ENCODE data around the gene TASOR2.

The TASOR2 gene

DNA sequence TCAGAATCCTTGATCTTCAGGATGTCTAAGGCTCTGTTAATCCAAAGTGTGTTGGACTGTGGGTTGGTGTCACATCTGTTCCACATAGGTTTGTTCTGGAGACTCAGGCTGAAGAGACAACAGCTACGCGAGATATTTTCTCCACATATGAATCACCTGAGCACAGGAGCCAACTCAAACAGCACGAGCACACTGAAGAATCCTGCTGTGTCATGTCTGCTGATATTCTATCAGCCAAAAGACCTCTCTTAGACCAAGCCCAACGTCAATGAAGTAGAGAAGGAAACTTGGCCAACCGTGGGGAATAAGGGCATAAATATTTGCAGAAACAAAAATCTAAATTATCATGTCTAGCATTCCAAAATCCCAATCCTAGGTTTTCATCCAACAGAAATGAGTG, 2.7 kb upstream of the TASOR2 start:
- in situ Hi-C loops (cut with MboI; ENCODE audit: low pct_unique_long_range_greater_than_20kb, low sequenced_read_pairs, unreplicated experiment), result no loop called here
- no peak for DNase-seq (ENCODE audit: low spot score)

DNA sequence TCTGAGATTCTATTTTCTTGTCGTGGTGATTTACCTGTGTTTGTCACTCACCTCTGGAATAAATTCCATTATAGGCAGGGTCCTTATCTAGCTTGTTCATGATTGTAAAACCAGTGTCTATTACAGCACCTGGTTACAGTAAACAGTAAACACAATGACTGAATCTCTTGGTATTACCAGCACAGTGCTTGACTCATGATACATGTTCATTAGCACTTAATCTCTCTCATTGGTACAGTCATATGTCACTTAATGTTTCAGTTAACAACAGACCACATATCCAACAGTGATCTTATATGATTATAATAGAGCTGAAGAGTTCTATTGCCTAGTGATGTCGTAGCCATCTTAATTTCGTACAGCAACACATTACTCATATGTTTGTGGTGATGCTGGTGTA, 1.6 kb upstream of the TASOR2 start:
- TF ChIP-seq, protein P1, sequence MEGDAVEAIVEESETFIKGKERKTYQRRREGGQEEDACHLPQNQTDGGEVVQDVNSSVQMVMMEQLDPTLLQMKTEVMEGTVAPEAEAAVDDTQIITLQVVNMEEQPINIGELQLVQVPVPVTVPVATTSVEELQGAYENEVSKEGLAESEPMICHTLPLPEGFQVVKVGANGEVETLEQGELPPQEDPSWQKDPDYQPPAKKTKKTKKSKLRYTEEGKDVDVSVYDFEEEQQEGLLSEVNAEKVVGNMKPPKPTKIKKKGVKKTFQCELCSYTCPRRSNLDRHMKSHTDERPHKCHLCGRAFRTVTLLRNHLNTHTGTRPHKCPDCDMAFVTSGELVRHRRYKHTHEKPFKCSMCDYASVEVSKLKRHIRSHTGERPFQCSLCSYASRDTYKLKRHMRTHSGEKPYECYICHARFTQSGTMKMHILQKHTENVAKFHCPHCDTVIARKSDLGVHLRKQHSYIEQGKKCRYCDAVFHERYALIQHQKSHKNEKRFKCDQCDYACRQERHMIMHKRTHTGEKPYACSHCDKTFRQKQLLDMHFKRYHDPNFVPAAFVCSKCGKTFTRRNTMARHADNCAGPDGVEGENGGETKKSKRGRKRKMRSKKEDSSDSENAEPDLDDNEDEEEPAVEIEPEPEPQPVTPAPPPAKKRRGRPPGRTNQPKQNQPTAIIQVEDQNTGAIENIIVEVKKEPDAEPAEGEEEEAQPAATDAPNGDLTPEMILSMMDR (IDR thresholded peaks at IDR 0.05; ENCODE audit: extremely low read depth, insufficient read depth, missing control alignments), result no peak
- no peak for DNase-seq (ENCODE audit: low spot score)
- in situ Hi-C loops (cut with MboI; ENCODE audit: low pct_unique_long_range_greater_than_20kb, low sequenced_read_pairs, unreplicated experiment), result no loop called here

More for the DNA sequence above, 2.7 kb upstream of the TASOR2 start:
- TF ChIP-seq, protein P1 (IDR thresholded peaks at IDR 0.05; ENCODE audit: extremely low read depth, insufficient read depth, missing control alignments), result no peak

GRCh38 chr10:5684971-5685763, 529 bp downstream of the TASOR2 start:
- TF ChIP-seq, protein P1 (IDR thresholded peaks at IDR 0.05; ENCODE audit: extremely low read depth, insufficient read depth, missing control alignments), result peak; percentile 62
- in situ Hi-C loops (cut with MboI; ENCODE audit: low pct_unique_long_range_greater_than_20kb, low sequenced_read_pairs, unreplicated experiment), result no loop called here
- peak; percentile 59 for DNase-seq (ENCODE audit: low spot score)

DNA sequence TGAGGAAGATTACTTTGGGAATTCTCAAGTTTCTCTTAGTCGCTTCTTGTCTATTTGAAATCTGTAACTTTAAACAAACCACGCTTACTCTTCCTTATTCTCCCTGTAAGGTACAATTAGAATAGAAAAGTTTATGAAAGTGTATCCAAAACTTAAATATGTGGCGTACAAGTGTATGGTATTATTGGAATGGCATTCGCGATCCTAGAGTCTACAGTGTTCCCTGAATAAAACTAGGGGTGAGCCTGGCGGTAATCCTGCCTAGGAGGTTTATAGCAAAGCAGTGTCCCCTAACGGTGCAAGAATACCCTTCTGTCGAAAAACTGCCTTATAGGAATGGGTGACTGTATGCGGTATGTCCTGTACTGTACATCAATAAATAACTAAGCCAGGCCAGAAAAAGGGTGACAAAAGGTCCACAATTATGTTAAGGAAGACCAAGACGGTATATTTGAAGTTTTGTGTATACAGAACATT, 1.2 kb downstream of the TASOR2 start:
- in situ Hi-C loops (cut with MboI; ENCODE audit: low pct_unique_long_range_greater_than_20kb, low sequenced_read_pairs, unreplicated experiment), result no loop called here

DNA sequence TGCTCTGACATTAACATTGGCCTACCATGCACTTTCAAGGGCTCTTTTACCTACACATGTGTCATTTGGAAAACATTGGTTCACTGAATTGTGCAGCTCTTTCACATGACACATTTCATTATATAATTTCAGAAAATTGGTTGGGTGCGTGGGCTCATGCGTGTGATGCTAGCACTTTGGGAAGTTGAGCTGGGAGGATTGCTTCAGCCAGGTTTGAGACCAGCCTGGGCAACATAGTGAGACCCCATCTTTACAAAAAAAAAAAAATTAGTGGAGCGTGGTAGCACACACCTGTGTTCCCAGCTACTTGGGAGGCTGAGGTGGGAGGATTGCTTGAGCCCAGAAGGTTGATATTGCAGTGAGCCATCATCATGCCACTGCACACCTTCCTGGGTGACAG, 3.9 kb downstream of the TASOR2 start:
- in situ Hi-C loops (cut with MboI; ENCODE audit: low pct_unique_long_range_greater_than_20kb, low sequenced_read_pairs, unreplicated experiment), result no loop called here
- TF ChIP-seq, protein P1 (IDR thresholded peaks at IDR 0.05; ENCODE audit: extremely low read depth, insufficient read depth, missing control alignments), result no peak
- no peak for DNase-seq (ENCODE audit: low spot score)

More for the DNA sequence above, 1.2 kb downstream of the TASOR2 start:
- TF ChIP-seq, protein P1 (IDR thresholded peaks at IDR 0.05; ENCODE audit: extremely low read depth, insufficient read depth, missing control alignments), result peak; percentile 24
- no peak for DNase-seq (ENCODE audit: low spot score)

- TF ChIP-seq, protein P1 (IDR thresholded peaks at IDR 0.05; ENCODE audit: extremely low read depth, insufficient read depth, missing control alignments), result no peak
- DNase-seq (ENCODE audit: low spot score), result no peak
- in situ Hi-C loops (cut with MboI; ENCODE audit: low pct_unique_long_range_greater_than_20kb, low sequenced_read_pairs, unreplicated experiment), result no loop called here
Measured at GRCh38 chr10:5691786-5692185, 7.1 kb downstream of the TASOR2 start.

All from GM13977 (cell line).